Dedifferentiated amniotic fluid mesenchymal stem cell (primary cell): ENCODE results near the gene TGFA.

Source experiments
- DNase-seq: peaks from one replicate; pipeline ENCODE4 v3.0.0-alpha.2; 2016; ENCODE audit errors: extremely low spot score

TGFA gene

GRCh38 chr2:70523996-70524965 is 29.3 kb downstream of the TGFA start:
- DNase-seq, result peak; percentile 67

DNA sequence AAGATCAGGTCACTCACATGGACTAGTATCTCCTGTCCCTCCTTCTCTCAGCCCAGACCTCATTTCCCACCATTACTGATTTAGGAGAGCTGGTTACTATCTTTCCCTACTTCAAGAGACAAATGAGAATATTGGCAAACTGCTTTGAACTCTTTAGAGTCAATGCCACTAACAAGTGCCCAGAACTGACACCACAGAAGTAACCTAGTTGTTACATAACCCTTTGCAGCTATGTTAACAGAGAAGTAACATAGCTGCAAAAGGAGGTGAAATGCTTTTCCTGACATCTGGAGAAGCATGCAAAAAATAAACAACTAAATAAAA is 30.0 kb downstream of the TGFA start:
- DNase-seq, result no peak

DNA sequence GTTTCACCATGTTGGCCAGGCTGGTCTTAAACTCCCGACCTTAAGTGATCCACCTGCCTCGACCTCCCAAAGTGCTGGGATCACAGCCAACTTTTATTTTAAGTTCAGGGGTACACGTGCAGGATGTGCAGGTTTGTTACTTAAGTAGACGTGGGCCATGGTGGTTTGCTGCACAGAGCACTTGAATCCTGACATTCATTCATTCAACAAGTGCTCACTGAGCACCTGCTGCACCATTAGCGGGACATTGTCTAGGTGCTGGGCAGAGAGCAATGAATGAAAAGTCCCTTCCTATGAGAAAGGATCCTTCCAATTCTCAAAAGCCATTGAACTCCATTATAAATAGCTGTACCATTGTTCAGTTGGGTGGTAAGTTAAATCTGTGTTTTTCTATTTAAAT is 31.0 kb downstream of the TGFA start:
- no peak for DNase-seq

DNA sequence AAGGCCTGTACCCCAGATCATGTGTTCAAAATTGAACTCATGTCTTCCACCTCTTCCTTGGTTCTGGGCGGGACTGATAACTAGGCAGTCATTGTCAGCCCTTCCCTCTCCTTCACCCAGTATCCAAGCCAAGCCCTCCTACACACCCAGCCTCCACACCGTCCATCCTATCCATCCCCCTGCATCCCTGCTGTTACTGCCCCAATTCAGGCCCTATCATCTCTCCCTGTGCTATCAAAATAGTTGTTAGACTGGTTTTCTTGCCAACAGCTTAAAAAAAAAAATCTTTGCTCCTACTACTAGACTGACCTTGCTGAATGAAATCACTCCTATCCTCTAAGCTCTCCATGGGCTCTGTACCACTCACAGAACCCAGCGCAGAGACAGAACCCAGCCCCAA is 32.8 kb downstream of the TGFA start:
- DNase-seq, result no peak

DNA sequence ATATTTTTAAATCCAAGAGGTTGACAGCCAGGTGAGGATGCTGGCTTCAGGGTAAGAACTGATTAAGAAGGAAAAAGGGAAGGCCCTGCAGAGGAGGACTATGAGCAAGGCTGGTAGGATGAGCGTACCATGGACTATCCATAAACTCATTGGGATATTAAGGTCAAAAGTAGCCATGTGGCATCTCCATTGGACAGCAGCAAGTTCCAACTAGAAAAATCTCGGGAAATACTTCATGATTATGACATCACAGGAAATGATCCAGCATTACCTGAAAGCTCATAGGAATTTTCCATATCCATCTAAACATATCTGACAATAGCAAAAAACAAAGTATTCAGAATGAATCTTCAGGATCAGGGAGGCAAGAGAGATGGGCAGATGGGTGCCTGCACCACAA is 34.2 kb downstream of the TGFA start:
- DNase-seq, result no peak

DNA sequence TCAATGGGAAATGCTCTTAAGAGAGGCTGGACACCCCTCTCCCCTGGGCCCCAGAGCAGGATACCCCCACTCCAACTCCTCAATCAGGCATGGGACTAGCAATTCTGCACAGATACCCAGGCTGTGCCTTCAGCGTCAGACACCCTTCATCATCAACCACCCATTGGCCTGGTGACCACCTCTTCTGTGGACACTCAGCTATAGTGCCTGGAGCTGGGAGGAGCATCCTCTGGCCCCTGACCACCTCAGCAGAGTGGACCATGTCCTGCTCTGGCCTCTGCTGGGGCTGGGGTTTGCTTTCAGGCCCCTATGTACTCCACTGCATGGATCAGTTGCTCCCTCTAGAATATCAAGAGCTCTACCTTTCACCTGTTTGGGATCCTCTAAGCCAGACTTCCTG is 35.1 kb downstream of the TGFA start:
- DNase-seq, result no peak

GRCh38 chr2:70517804-70518203 is 35.8 kb downstream of the TGFA start:
- no peak for DNase-seq

DNA sequence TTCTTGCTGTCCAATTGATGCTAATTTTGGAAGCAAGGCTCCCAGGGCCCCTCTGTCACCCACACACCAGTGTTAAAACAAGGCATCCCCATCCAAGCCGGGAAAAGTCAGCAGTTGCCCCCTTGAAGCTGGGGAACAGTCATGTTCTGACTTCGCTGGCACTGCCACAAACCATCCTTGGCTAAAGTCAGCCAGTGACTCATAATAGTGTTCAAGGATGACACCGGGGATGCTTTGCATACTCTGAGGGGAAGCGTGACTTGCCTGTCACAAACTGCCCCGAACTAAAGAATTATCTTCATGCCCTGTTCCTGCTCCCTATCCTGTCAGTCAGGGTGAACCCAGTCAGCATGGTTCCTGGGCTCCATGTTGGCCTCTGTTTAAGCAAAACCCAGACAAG is 37.0 kb downstream of the TGFA start:
- DNase-seq, result no peak

- no peak for DNase-seq
Observed at GRCh38 chr2:70515938-70516337, 37.7 kb downstream of the TGFA start.

GRCh38 chr2:70514612-70515055 is 39.0 kb downstream of the TGFA start:
- DNase-seq, result no peak

DNA sequence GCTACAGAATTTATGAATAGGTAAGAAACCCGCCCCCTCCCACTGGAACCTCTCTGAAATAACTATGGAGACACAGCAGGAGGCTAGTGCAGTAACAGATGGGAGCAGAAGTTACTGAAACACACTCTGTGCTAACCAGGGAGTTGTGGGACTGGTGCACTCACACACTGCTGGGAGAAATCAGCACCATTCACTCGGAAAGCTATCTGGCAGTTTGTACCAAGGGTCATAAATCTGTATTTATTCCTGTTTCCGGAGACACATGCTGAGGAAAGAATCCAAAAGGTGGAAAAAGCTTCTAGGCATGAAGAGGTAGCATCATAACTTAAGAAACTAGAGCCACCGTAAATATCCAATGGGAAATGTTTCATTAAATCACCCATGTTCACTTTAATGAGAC is 39.9 kb downstream of the TGFA start:
- DNase-seq, result no peak

DNA sequence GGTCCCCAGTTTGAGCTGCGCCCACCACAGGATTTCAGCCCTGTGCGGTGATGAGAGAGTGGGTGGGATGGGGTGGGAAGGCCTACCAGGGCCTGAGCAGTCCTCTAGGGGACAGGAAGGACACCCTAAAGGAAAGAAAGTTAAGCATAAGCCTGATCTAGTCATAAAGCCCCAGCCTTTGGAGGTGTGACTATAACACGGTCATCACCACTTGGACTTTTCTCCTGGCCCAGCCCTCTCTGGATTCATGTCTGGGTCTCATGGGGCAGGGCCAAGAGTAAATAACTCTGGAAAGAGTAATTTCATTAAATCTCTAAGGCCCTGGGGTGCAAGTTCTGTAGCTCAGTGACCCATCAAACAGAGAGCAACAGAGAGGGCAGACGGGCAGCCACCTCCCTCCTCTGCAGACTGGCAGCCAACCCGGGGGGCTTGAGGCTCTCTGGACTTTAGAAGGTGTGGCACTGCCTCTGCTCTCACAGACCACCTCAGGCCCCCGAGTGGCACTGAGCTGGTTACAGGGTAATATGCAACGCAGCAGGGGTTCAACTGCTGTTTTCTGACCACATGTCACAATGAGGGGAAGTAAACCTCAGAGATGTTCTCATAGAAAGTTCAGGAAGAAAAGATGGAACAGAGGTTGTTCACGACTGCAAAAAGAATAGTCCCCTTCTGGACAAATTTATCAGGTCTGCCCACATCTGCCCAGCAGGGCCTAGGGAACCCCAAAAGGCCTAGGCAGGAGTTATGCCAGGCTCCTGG is 41.5 kb downstream of the TGFA start:
- no peak for DNase-seq

GRCh38 chr2:70510313-70510712 is 43.3 kb downstream of the TGFA start:
- DNase-seq, result no peak

GRCh38 chr2:70509565-70509964 is 44.1 kb downstream of the TGFA start:
- DNase-seq, result no peak

GRCh38 chr2:70508711-70509462 is 44.7 kb downstream of the TGFA start:
- no peak for DNase-seq

DNA sequence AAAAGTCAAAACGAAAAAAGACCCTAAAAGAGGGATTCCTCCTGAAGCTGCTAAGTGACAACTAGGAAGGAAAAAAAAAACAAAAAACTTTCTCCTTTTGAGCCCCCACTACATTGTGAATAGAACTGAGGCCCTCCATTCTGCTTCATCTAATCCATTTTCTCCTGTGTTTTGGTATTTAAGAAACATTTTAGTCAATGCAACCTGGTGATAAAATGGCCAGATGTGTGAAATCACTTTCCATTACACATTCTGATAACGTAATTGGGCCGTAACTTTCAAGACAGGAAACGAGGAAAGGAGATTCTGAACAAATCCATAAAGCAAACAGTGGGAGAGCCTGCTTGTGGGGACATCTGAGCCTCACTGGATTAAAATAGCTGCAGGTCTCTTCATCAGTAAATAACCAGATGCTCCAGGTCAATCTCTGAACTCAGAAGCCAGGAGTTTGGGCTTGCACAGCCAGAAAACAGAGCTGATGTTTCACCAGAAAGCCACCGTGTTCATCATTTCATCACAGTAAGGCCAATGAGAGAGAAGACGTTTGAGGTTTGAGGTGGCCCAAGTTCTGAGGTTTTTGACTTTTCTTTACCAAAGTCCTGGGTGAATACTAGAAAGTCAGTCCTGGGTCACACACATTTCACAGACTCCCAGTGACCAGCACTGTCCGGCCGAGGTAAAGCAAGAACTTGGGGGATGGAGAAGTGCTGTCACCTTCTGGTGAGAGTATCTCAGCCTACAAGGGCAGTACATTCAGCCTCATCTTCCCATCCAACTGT is 47.8 kb downstream of the TGFA start:
- no peak for DNase-seq

GRCh38 chr2:70504750-70505149 is 48.9 kb downstream of the TGFA start:
- no peak for DNase-seq

- no peak for DNase-seq
Observed at GRCh38 chr2:70503896-70504295, 49.7 kb downstream of the TGFA start.

DNA sequence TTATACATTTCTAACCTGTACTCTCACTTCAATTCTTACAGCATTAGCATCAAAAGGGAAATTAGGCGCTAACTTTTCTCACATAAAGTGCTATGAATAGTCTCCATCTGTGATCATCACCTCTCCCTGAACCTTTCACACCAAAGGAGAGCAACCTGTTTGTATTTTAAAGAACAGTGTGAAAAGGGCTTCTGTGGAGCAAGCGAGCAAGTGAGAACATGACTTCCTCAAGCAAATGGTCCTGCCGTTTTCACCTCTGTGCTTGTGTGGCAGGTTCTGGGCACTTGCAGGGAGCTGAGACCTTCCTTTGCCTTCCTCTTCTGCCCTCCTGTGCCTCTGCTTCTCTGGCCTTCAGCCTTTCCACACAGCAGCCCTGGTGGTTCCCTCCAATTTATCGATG is 51.9 kb downstream of the TGFA start:
- no peak for DNase-seq

DNA sequence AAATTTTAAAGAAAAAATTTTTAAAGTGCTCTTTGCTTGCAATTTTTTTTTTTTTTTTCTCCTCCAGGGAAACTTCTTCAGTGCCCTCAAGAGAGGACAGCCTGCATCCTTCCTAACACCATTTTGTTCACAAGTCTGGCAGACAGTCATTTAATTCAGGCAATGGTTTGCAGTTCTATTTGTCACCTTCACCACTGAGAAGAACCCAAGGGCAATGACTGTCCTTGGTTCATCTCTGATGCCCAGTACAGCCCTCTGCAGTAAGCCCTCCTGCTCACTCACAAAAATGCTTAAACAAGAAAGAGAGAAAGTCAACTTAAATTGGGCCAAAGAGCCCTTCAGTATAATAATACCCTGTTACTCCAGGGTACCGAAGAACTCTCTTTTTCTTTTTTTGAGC is 52.4 kb downstream of the TGFA start:
- no peak for DNase-seq

GRCh38 chr2:70499253-70499652 is 54.4 kb downstream of the TGFA start:
- no peak for DNase-seq

- DNase-seq, result no peak
Observed at GRCh38 chr2:70498528-70498927, 55.1 kb downstream of the TGFA start.
